ENCODE measurements around the gene SDF2. TPM values are rescaled to one million over a fixed set of nuclear protein-coding genes. Genes with fewer than 3 reads are reported as not detected.
A peak's percentile ranks its signal among the peaks of the same experiment; 100 is the strongest.

SDF2 gene, protein sequence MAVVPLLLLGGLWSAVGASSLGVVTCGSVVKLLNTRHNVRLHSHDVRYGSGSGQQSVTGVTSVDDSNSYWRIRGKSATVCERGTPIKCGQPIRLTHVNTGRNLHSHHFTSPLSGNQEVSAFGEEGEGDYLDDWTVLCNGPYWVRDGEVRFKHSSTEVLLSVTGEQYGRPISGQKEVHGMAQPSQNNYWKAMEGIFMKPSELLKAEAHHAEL
- polyA plus RNA-seq (2014; cell fraction: cytosol; rRNA removed), result 85.7 and 91.8 TPM in 2 replicates
- 59.8 and 60.7 TPM in 2 replicates for polyA plus RNA-seq (2014; cell fraction: nucleus; rRNA removed)

- peak; percentile 92 for DNase-seq (ENCODE audit: low spot score)
Measured at GRCh38 chr17:28661635-28662526, at the start of gene SDF2, which contains the start of gene SUPT6H. SDF2 (minus strand) TSS chr17:28661906; CDS start chr17:28661876, 30 bp downstream. SUPT6H (plus strand) TSS chr17:28662205; CDS start chr17:28673402, 11,197 bp downstream.

GRCh38 chr17:28710861-28711722 lies 49.4 kb upstream of the SDF2 start:
- peak; percentile 97 for DNase-seq (ENCODE audit: low spot score)

- no peak for DNase-seq (ENCODE audit: low spot score)
Measured at GRCh38 chr17:28707339-28707720, 45.6 kb upstream of the SDF2 start.

GRCh38 chr17:28706471-28707338 lies 45.0 kb upstream of the SDF2 start:
- peak; percentile 89 for DNase-seq (ENCODE audit: low spot score)

GRCh38 chr17:28705728-28706334 lies 44.1 kb upstream of the SDF2 start:
- DNase-seq (ENCODE audit: low spot score), result no peak

- no peak for DNase-seq (ENCODE audit: low spot score)
Measured at GRCh38 chr17:28705074-28705659, 43.5 kb upstream of the SDF2 start.

GRCh38 chr17:28704219-28704858 lies 42.6 kb upstream of the SDF2 start:
- no peak for DNase-seq (ENCODE audit: low spot score)

GRCh38 chr17:28703552-28704218 lies 42.0 kb upstream of the SDF2 start:
- DNase-seq (ENCODE audit: low spot score), result no peak

GRCh38 chr17:28702752-28703150 lies 41.0 kb upstream of the SDF2 start:
- no peak for DNase-seq (ENCODE audit: low spot score)

GRCh38 chr17:28702026-28702751 lies 40.5 kb upstream of the SDF2 start:
- no peak for DNase-seq (ENCODE audit: low spot score)

GRCh38 chr17:28700830-28701492 lies 39.3 kb upstream of the SDF2 start:
- no peak for DNase-seq (ENCODE audit: low spot score)

GRCh38 chr17:28700278-28700677 lies 38.6 kb upstream of the SDF2 start:
- no peak for DNase-seq (ENCODE audit: low spot score)

DNA sequence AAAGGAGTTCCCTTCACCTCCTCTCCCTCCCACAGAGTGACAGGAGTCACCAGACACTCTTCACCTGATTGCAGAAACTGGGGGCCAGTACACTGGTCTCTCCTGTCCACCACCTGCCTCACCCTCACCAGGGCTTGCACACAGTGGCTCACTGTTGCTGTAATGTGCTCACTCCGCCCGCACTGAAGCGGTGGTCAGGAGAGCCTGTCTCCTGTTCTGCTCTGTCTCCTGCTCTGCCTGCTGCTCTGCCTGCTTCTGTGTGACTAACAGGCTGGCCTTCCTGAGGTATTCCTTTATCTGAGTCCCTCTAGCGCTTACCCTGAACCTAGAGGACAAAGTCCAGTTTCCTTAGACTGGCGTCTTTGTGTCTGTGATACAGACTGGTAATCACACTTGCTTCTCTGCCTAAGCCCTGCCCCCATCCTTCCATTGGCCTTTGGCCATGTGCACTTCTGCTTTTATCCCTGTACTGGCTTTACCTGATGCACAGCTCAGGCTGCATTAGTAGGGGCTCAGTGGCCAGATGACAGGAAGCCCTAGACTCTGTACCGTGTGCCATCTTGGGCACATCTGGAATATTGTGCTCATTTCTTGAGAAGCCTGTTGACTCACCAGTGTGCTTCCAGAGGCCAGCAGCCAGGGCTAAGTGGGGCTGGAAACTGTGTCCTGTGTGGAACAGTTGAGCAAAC lies 36.7 kb upstream of the SDF2 start:
- DNase-seq (ENCODE audit: low spot score), result no peak

GRCh38 chr17:28693869-28694268 lies 32.2 kb upstream of the SDF2 start:
- DNase-seq (ENCODE audit: low spot score), result no peak

DNA sequence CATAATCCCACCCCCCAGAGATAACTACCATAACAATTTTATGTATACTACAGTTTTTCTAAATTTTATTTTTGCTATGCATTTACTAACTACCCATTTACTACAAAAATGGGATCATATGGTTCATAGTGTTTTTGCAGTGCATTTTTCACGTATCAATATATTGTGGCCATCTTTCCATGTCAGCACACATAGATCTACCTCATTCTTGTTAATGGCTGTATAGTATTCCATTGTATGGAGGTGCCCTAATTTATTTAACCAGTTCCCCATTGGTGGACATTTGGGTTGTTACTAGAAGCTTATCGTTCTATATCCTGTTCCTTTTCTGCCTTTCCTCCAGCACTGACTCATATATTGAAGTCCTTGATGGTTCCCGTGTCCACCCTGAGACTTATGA lies 27.3 kb upstream of the SDF2 start:
- no peak for DNase-seq (ENCODE audit: low spot score)

DNA sequence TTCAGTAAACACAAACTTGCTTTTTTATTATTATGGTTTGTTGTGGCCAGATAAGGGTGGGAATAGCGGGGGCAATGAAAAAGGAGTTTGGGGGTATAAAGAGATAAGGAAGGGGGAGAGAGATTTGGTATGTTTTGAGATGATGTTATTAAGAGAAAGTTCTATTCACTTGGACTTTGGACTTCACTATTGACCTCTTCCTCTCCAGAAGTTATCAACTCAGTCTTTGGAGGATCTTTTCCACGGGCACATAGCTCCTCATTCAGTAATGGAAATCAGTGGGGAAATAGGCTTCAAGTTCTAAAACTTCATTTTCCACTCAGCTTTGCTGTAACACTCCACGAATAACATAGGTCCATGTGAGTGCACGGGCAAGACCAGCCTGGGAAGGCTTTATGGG lies 26.8 kb upstream of the SDF2 start:
- no peak for DNase-seq (ENCODE audit: low spot score)

DNA sequence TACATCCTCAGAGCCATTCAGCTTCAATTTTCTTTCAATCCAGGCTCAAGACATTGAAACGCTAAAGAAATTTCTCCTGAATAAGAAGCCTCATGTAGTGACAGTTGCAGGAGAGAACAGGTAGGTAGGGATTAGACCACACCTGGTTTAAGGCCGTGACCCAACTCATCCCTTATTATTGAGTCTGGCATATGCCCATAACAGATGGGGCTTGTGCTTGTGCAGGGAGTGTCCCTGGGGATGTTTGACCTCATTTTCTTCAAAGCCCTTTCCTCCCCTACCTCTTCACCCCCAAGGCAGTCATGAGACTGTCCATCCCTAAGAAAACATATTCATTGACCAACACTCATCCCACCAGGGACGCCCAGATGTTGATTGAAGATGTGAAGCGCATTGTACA lies 24.6 kb upstream of the SDF2 start:
- no peak for DNase-seq (ENCODE audit: low spot score)
